Stimulated activated CD8-positive, alpha-beta memory T cell treated with anti-CD3 and anti-CD28 coated beads, Interleukin-12 subunit alpha, Interleukin-12 subunit beta, amount 100 ng/mL, for 1 hour (primary cell): ENCODE data around the gene ANKRD33B.
"Not testable (repeated sequence)": the region's sequence is repeated elsewhere in the genome, so short reads cannot be mapped to it uniquely, and the experiment has no call there.

ENCODE experiments used
- DNase-seq: peaks from one replicate; pipeline ENCODE4 v3.0.0-alpha.2; 2020; ENCODE audit warnings: low read depth

Gene ANKRD33B

DNA sequence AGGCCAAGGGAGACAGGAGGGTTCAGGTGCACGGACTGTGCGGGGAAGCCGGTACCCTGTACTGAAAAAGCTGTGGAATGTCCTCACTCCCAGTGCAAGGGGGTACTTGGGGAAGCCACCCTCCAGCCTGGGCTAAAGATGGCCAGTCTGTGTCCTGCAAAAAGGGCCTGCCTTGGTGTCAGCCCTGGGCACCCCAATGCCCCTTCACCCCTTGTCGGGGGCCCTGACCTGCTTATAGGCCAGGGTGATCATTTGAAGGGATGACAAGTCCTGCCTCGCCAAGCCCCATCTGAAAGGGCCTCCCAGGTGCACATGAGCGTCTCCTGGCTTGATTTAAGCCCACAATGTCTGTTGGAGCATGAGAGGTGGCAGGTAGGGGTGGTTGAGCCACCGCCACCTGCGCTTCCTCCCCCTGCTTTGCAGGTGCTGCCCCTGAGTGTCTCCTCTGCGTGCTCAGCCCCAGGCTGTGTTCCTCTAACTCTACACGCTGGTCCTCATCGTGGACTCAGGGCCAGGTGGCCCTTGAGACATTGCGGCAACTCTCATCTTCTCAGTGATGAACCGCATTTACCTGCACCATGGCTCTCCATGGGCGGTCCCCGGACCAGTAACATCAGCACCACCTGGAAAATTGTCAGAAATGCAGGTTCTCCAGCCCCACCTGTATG is 97.0 kb downstream of the ANKRD33B start:
- no peak for DNase-seq

DNA sequence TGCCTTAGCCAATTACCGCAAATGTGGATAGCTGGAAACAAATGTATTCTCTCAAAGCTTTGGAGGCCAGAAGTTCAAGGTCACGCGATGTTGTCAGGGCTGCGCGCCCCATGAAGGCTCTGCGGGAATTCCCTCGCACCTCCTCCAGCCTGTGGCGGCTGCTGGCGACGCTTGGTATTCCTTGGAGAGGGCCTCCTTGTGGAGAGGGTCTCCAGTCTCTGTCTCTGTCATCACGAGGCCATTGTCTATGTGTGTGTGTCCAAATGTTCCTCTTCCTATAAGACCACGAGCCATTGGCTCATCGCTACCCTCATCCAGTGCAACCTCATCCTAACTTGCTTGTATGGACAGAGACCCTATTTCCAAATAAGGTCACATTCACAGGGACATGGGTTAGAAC is 97.5 kb downstream of the ANKRD33B start:
- DNase-seq, result no peak

DNA sequence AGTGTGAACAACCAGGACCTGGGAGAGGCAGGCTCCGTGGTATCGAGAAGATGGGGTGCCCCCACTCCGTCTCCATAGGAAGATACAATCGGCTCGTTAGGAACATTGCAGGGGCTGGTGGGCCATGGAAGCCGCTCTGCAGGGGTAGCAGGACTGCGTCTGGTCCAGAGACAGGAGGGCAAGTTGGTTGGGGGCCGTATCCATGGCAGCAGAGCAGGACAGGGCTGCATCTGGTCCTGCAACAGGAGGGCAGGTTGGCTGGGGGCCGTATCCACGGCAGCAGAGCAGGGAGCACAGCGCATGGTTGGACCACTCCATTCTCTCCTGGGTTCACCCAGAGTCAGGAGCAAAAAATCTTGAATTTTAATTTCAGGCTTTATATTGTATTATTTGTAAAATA is 98.2 kb downstream of the ANKRD33B start:
- no peak for DNase-seq

DNA sequence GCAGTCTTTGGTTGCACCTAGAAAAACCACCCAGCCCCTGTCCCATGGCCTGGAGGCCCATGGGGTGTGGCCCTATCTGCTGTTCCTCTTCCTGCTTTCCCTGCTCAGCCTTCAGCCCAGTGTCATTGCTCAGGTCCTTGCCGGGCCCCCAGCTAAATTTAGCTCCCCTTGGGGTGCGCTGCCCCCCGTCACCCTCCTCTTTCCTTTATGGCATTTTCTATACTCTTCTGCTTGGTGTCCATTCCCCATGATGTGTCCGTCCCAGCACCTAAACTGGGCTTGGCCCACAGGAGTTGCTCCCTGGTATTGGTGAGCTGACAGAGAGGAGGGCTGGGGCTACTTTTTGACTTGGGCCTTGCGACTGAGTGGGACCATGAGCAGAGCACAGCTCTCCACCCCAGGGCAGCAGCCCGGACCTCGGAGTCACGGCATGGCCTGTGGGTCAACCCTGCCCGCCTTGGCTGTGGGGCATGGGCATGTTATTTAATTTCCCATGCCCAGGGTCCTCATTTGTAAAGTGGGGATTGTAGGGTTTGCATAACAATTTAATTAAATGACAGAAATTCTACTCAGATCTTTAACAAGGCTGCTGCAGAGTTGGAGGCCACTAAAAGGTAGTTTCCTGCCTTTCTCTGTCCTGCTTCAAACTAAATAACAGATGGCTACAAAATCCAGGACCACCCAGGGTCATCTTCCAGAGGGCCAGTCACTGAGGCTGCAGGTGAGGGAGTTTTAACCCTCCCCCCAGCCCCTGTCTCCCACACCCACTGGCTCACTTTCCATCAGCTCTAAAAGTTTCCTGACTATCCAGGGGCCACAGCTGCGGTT is 99.0 kb downstream of the ANKRD33B start:
- no peak for DNase-seq

DNA sequence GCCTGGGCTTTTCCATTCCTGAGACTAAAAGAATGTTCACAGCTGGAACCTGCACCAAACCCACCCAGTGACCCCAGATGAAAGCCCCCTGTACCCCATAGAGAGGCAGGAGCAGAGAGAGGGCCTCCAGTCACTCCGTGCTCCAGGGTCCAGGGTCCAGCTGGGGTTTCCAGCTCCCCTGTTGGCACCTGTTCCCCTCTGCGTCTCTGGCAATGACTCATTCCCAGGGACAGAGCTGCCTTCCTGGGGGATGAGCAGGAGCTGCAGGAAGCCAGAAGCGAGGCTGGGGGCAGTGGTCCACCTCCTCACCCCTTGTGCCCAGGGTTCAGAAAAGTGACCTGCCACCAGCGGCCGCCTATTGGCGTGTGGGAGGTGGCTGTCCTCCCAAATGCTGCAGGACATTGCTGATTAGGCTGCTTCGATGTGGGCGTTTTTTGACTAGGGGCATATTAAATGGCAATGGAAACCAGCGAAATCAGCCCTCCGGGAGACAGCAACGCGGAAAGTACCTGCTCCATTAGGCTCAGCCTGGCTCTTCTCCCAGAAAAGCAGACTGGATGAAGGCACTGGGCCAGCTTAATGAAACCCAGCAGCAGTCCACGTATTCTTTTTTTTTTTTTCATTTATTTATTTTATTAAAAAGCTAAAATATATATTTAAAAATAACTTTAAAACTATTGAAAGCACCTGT is 99.8 kb downstream of the ANKRD33B start:
- DNase-seq, result no peak

DNA sequence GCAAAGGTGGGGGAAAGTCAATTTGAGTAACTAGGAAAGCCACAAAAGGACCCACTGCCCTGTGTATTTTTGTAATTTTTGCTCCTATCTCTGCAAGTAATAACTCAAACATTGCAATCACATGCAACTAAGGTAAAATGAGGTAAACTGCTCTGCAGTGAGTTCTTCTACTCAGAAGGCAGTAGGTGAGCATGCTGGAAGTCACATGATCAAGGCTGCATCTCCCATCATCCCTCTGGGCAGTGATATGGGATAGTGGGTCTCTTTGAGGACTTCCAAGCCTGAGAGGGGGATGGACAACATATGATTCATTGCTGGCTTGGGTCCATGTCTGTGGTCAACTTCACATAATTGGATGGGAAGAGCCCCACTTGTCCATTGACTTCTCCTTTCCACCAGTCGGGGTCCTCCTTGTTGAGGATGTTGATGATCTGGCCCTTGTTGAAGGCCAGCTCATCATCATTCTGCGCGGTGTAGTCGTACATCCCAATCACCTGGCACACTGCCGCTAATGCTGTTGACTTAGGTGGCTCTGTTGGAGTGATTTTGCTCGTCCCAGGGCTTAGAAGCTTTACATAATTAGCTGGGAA is 100.4 kb downstream of the ANKRD33B start:
- DNase-seq, result not testable (repeated sequence)

DNA sequence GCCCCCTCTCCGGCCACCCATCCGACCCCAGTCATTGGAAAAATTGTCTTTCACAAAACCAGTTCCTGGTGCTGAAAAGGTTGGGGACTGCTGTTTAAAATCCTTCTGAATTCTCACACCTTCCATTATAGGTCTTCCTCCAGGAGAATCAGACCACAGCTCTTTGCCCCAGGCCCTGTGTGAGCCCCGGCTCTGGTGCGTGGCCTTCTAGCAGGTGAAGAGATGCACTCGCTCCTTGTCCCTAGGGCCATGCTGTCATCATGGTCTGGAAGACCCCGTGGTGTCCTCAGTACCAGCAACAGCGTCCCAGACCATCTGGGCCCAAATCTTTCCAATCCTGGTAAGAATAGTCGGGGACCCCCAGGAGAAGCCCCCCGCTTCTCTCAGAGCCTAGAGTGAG is 101.9 kb downstream of the ANKRD33B start:
- no peak for DNase-seq

DNA sequence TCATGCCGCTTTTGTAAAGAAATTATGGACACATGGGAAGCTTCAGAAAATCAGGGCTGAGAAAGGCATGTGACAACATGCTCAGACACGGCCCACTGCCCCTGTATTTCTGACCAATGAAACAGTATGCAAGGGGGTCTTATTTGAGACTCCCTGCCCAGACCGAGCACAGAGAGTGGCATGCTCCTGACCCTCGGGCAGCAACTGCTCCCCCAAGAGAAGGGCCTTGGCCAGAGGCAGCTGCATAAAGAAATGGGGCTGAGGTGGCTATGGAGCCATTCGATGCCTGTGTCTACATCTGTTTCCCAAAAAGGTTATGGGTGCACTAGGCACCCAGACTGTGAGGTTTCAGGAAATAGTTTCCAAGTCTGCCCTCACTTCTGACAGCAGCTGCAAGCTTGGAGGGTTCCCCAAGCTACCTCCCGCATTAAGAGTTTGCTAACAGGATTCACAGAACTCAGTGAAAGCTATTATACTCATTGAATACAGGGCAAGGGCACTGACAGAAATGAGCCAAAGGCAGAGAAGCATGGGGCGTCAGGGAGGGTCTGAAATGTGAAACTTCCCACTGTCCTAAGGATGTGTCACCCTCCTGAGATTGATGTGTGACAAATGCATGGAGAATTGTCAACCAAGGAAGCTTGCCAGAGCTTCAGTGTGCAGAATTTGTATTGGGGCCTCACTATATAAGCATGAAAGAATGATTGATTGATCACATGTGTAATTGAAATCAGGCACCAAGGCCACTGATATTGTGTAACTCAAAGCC is 102.8 kb downstream of the ANKRD33B start:
- DNase-seq, result no peak

DNA sequence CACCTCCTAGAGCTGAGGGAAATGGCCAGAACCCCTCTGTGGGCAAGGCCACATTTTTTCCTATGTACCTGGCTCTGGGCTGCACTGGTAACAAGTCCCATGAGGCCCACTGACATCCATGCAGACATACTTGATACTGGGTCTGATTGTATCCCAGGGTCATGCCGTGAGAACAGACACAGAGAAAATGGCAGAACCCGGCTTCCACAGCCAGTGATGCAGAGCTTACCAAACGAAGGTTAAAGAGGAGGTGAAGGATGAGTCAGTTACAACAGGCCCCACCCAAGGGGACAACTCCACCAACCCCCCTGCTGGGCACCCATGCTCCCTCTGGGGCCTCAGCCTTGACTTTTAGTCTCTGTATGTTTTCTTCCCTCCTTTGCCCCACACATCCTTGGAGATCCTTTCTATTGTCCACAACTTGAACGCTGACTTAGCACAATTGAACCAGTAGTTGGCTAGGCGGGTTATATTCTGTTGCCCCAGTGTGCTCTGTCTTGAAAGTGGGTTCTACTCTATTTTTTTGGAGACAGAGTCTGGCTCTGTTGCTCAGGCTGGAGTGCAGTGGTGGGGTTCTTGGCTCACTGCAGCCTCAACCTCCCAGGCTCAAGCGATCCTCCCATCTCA is 103.7 kb downstream of the ANKRD33B start:
- no peak for DNase-seq

- no peak for DNase-seq
Measured at GRCh38 chr5:10668697-10669096, 104.8 kb downstream of the ANKRD33B start.

DNA sequence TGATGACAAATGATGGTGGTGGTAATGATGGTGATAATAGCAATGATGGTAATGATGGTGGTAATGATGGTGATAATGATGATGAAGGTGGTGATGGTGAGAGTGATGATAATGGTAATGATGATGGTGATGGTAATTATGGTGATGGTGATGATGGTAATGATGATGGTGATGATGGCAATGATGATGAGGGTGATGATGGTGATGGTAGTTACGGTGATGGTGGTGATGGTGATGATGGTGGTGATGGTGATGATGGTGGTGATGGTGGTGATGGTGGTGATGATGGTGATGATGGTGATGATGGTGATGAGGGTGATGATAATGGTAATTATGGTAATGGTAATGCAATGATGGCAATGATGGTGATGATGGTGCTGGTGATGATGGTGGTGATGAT is 106.1 kb downstream of the ANKRD33B start:
- DNase-seq, result no peak

DNA sequence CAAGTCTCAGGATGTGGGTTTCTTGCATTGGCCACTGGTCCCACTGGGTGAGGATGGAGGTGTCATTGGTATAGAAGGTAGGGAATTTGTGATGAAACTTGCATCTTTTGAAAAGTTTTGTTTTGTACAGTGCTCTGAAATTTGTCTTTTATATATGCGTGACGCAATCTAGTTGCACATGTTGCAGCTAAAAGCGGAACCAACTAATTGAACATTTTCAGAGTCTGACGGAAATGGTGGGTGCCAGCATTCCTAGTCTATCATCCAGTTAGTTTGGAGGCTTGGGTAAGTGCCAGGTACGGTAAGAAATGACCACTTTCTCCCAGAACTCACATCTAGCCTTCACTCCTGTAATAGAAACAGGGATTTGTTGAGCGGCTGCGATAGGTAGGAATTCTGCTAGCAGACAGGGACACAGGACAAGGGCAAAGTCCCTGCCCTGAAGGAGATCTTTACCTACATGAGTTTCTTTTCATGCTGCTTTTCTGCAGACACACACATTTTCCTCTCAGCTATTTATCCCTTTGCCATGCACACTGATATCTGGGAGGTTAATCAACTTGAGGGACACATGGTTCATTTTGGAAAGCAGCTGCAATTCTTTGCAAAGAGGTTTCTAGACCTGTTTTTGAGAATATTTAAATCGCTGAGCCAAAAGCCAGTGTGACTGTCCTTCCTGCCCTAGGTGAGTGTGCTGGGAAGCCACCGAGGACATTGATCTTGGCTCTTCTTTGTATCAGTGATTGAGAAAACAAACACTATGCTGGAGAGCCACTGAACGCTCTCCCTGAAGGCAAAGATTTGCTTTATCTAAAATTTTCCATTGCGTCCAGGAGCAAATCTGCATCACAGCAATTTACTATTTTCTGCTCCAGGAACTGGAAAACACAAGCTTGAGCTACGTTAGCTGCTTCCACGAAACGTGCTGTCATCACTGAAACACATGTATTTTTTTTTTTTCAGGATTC is 107.5 kb downstream of the ANKRD33B start:
- no peak for DNase-seq

- DNase-seq, result no peak
Measured at GRCh38 chr5:10672146-10673016, 108.5 kb downstream of the ANKRD33B start.

DNA sequence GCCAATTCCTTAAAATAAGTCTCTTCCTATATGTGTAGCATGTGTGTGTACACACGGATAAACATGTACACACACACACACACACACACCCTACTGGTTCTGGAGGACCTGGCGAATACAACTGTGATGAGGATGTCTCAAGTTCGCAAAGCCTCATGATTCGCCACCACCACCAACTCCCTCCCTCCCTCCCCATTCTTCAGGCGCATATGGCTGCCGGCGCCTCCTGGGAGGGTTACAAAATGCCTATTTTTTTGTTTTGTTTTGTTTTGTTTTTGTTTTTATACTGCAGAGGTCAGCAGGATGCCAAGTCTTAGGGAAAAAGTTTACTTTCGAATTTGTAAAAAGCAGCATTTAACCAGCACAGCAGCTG is 109.1 kb downstream of the ANKRD33B start:
- DNase-seq, result no peak

GRCh38 chr5:10673407-10673806 is 109.5 kb downstream of the ANKRD33B start:
- DNase-seq, result no peak

DNA sequence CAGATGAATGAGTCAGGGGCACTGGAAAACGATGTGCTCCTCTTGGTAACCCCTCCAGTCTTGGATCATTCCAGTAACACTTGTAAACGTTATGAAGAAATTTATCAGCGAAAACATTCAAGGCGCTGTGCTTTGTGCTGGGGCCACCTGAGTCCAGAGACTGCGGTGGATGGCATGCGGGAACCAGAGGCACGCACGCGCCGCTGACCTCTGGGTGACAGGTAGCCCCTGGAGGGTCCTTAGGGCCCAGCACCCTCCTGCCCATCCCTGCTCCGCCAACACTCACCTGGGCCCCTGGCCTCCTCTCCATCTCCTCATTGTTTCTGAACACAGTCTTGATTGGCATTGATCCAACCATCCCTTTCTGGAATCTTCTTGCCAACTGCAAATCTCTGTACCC is 110.2 kb downstream of the ANKRD33B start:
- no peak for DNase-seq

DNA sequence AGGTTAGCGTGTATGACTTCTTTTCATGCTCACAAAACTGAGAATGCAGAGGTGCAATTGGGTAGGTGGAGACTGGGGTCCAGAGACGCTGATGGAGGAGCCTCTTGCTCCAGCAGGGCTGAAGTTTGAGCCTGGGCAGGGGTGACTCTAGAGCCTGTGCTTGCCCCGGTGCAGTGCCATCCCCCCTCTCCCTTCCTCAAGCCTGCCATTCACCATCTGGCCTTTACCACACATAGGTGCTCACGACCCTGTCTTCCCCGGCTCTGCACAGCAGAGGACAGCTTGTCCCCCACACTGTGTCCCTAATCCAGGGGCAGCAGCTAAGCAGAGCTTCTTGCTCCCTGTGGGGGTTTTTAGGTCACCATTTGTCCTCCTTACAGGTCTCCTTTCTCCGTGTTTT is 110.7 kb downstream of the ANKRD33B start:
- DNase-seq, result no peak

DNA sequence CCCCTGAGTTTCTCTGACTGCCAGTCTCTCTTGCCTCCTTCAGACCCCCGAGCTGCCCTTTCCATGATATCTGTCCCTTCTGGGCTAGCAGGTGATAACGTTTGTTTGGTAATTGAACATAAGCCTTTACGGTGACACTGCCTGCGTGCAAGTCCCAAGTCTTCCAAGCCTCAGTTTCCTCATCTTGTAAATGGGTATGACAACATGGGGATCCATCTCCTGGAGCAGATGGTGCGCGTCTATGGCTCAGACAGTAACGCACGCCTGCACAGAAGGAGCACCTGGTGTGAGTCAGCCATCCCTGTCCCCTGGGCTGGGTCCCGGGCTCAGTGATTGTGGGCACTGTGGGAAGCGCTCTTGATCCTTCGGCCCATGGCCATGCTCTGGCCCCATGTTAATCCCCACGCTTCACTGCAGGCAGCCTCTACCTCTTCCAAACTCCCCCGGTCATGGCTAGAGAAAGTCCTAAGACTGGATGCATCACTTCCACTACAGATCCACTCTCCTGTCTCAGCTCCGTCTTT is 111.4 kb downstream of the ANKRD33B start:
- DNase-seq, result no peak

GRCh38 chr5:10676224-10676623 is 112.4 kb downstream of the ANKRD33B start:
- no peak for DNase-seq
